ENCODE results near the gene DGCR2. TPM values are rescaled to one million over a fixed set of nuclear protein-coding genes. Genes with fewer than 3 reads are reported as not detected.

Gene DGCR2
- total and polyA plus RNA-seq, 2 of the 4 experiments (the other 2 are of a cell fraction) = 17.2 to 35.4 TPM

DNA sequence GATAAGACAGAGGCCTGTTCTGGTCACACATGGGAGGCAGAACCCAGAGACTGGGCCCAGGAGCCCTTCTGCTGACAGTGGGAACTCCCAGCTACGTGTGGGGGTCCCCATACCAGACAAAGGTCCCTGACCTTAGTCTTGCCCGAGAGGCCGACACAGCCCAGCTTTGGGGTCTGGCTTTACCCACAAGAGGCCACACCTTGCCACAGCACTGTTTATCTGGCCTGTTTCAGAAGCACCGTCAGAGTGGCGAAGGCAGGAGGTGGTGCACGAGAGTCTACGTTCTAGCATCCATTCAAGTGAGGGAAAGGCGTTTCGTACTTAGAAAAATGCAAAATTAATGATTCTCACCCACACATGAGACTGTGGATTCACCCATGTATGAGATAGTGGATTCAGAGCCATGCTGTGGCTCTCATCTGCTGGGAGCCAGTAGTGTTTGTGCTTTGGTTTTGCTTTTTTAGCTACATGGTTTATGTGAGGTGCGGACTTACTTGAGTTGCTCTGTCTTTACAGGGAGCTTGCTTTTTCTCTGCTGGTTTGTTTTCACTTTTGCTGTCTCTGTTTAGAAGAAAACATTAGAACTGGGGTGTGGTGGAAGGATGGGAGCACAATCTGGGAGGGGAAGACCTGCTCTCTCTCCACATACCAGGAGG is 129.5 kb downstream of the DGCR2 start:
- no peak overlapping the region for H2AFZ ChIP-seq (replicated peaks; ENCODE audit: low read length, poor library complexity)
- H3K9me3 ChIP-seq (ENCODE audit: control insufficient read depth, insufficient read depth, low read length) = no peaks in the 10 kb centered on the region
- no peaks in the 10 kb centered on the region for H3K4me1 ChIP-seq (ENCODE audit: control insufficient read depth, insufficient read depth, low read length)
- no peak overlapping the region for H3K4me2 ChIP-seq (ENCODE audit: low read depth, low read length)
- dilution Hi-C loops (cut with HindIII; ENCODE audit: low sequenced_read_pairs, unreplicated experiment) (no loop called here), in situ Hi-C loops (cut with MboI; ENCODE audit: low sequenced_read_pairs) (no loop called here), intact Hi-C loops (cut with micrococcal nuclease) (no loop called here)
- no peak overlapping the region for H3K4ac ChIP-seq (ENCODE audit: low read depth, low read length)
- BruUV-seq (replicated peaks) = no TSS peak
- H3K36me3 ChIP-seq (ENCODE audit: control insufficient read depth, insufficient read depth, low read length) = no peaks in the 10 kb centered on the region
- ChIA-PET CTCF (no interaction called here), POLR2A (ENCODE audit: unreplicated experiment) (no interaction called here)
- H2AK5ac ChIP-seq (ENCODE audit: low read depth, low read length) = no peak overlapping the region
- H3K14ac ChIP-seq (replicated peaks; ENCODE audit: low read depth, low read length) = no peak overlapping the region
- no peaks in the 10 kb centered on the region for H3K79me1 ChIP-seq (ENCODE audit: low read depth in 1 of 2, low read length in 2 of 2)
- no peak overlapping the region for H3K27ac ChIP-seq (ENCODE audit: insufficient read depth, low read length)
- 76% methylated on average over 4 of the region's 10 CpGs; no CpG with 5 or more reads in 1 of the 2 experiments for WGBS, 2 experiments (ENCODE audit: extremely low coverage in 2 of 2, insufficient read length in 1 of 2)
- no peaks in the 10 kb centered on the region for H4K20me1 ChIP-seq (ENCODE audit: insufficient read depth, low read length)
- TF ChIP-seq, protein P1, sequence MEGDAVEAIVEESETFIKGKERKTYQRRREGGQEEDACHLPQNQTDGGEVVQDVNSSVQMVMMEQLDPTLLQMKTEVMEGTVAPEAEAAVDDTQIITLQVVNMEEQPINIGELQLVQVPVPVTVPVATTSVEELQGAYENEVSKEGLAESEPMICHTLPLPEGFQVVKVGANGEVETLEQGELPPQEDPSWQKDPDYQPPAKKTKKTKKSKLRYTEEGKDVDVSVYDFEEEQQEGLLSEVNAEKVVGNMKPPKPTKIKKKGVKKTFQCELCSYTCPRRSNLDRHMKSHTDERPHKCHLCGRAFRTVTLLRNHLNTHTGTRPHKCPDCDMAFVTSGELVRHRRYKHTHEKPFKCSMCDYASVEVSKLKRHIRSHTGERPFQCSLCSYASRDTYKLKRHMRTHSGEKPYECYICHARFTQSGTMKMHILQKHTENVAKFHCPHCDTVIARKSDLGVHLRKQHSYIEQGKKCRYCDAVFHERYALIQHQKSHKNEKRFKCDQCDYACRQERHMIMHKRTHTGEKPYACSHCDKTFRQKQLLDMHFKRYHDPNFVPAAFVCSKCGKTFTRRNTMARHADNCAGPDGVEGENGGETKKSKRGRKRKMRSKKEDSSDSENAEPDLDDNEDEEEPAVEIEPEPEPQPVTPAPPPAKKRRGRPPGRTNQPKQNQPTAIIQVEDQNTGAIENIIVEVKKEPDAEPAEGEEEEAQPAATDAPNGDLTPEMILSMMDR (conservative IDR thresholded peaks at IDR 0.05; ENCODE audit: low read depth, low read length) = no peak
- no peak for TF ChIP-seq RCOR1 (IDR thresholded peaks at IDR 0.05; ENCODE audit: insufficient replicate concordance, low read length)
- TF ChIP-seq POLR2A (IDR thresholded peaks at IDR 0.05; ENCODE audit: low read depth, low read length) = no peak
- TF ChIP-seq MAFK (IDR thresholded peaks at IDR 0.05; ENCODE audit: low read depth, low read length) = no peak
- no peak for TF ChIP-seq SMC3 (IDR thresholded peaks at IDR 0.05; ENCODE audit: low read depth, low read length)
- no peak for TF ChIP-seq CHD1 (IDR thresholded peaks at IDR 0.05; ENCODE audit: low read depth, low read length)
- TF ChIP-seq, protein P2, sequence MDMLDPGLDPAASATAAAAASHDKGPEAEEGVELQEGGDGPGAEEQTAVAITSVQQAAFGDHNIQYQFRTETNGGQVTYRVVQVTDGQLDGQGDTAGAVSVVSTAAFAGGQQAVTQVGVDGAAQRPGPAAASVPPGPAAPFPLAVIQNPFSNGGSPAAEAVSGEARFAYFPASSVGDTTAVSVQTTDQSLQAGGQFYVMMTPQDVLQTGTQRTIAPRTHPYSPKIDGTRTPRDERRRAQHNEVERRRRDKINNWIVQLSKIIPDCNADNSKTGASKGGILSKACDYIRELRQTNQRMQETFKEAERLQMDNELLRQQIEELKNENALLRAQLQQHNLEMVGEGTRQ (IDR thresholded peaks at IDR 0.05; ENCODE audit: low read depth, low read length) = no peak
- no peak for TF ChIP-seq ELK1 (IDR thresholded peaks at IDR 0.05; ENCODE audit: borderline replicate concordance, low read depth, low read length)
- TF ChIP-seq CEBPB (IDR thresholded peaks at IDR 0.05; ENCODE audit: low read depth, low read length) = no peak
- no peak for TF ChIP-seq MAZ (IDR thresholded peaks at IDR 0.05; ENCODE audit: borderline replicate concordance, low read depth, low read length)
- TF ChIP-seq NFE2L2 (IDR thresholded peaks at IDR 0.05; ENCODE audit: low read depth, low read length) = no peak
- TF ChIP-seq MXI1 (IDR thresholded peaks at IDR 0.05; ENCODE audit: borderline replicate concordance, low read depth, low read length) = no peak
- no peak for TF ChIP-seq RAD21 (IDR thresholded peaks at IDR 0.05; ENCODE audit: low read length)
- TF ChIP-seq BHLHE40 (IDR thresholded peaks at IDR 0.05; ENCODE audit: low read depth, low read length) = no peak
- no peak for TF ChIP-seq FOS (IDR thresholded peaks at IDR 0.05; ENCODE audit: low read depth, low read length)
- TF ChIP-seq RFX5 (IDR thresholded peaks at IDR 0.05; ENCODE audit: low read depth, low read length) = no peak
- no peak overlapping the region for H3K56ac ChIP-seq (ENCODE audit: extremely low read depth, insufficient read depth, low read length)
- no peak overlapping the region for H2BK120ac ChIP-seq (ENCODE audit: low read depth, low read length)
- H3K18ac ChIP-seq (ENCODE audit: low read depth, low read length) = no peak overlapping the region
- no peak overlapping the region for H3K23ac ChIP-seq (ENCODE audit: low read depth, low read length)
- no peak overlapping the region for H3K9ac ChIP-seq (ENCODE audit: low read depth, low read length)
- no peak overlapping the region for H2BK5ac ChIP-seq (ENCODE audit: low read depth, low read length, poor library complexity, severe bottlenecking)
- DNase-seq (no peak), ATAC-seq (ENCODE audit: low read depth) (no peak)
- H3K4me3 ChIP-seq (ENCODE audit: insufficient read depth, low read depth, low read length) = no peak overlapping the region
- no peak overlapping the region for H4K8ac ChIP-seq (ENCODE audit: low read depth in 2 of 2, low read length in 2 of 2)
- H2BK20ac ChIP-seq (ENCODE audit: low read depth, low read length) = no peak overlapping the region
- no peak overlapping the region for H2BK15ac ChIP-seq (ENCODE audit: low read depth, low read length)
- H3K9me1 ChIP-seq (ENCODE audit: insufficient read depth, low read length) = no peaks in the 10 kb centered on the region
- H2AK9ac ChIP-seq (replicated peaks; ENCODE audit: low read depth, low read length, poor library complexity) = no peak overlapping the region
- no peak overlapping the region for H4K91ac ChIP-seq (ENCODE audit: insufficient read depth, low read depth, low read length)
- no peak overlapping the region for H4K5ac ChIP-seq (ENCODE audit: low read depth, low read length)
- H3K27me3 ChIP-seq (ENCODE audit: control insufficient read depth, insufficient read depth, low read length) = peaks cover 32% of the 10 kb centered on the region

Measured in IMR-90 (cell line).